HepG2 (cell line): ENCODE measurements around the gene FNDC7.

Experiments used
- CHD2 ChIP-seq: IDR thresholded peaks from 2 replicates; pipeline ENCODE4 v1.6.1; 2011; ENCODE audit warnings: low read depth, low read length, improper control_type of control experiment
- CTCF ChIP-seq: sonication (generic); formaldehyde crosslinking; IDR thresholded peaks from 2 replicates; pipeline ENCODE4 v1.5.0; 2020; ENCODE audit warnings: mild to moderate bottlenecking, missing genetic modification reagents, moderate library complexity
- IKZF1 ChIP-seq: fragments of 450-650 bp; IDR thresholded peaks from 2 replicates; pipeline ENCODE4 v1.7.1; 2016
- NFKB2 ChIP-seq: sonication (generic); formaldehyde crosslinking; IDR thresholded peaks from 2 replicates; pipeline ENCODE4 v1.4.0; 2020; ENCODE audit warnings: missing genetic modification reagents, borderline replicate concordance
- RARG ChIP-seq: sonication (generic); formaldehyde crosslinking; IDR thresholded peaks from 2 replicates; pipeline ENCODE4 v1.4.0; 2020; ENCODE audit warnings: low read depth, mild to moderate bottlenecking, missing genetic modification reagents
- RFX1 ChIP-seq: fragments of 450-650 bp; IDR thresholded peaks from 2 replicates; pipeline ENCODE4 v1.6.1; 2017
- ZNF18 ChIP-seq: sonication (generic); formaldehyde crosslinking; IDR thresholded peaks from 2 replicates; pipeline ENCODE4 v1.8.0; 2022; ENCODE audit warnings: mild to moderate bottlenecking, missing genetic modification reagents; ENCODE audit not compliant: insufficient replicate concordance

GRCh38 chr1:108708691-108709660 is 3.7 kb upstream of the FNDC7 start:
- TF ChIP-seq RFX1: no peak
- TF ChIP-seq NFKB2 (CRISPR knock-in tag): no peak
- no peak for TF ChIP-seq IKZF1
- no peak for TF ChIP-seq ZNF18
- peak; percentile 45 for TF ChIP-seq CTCF (CRISPR knock-in tag)
- no peak for TF ChIP-seq CHD2
- TF ChIP-seq RARG: no peak
